Endothelial cell (in vitro differentiated cells): ENCODE measurements around the gene CIT. TPM values are rescaled to one million over a fixed set of nuclear protein-coding genes. Genes with fewer than 3 reads are reported as not detected.

Experiments used
- microRNA-seq: library from miRNA; unstranded; fragments of <30 nt; microRNA quantifications from one replicate; pipeline ENCODE4, GENCODE V29; 2020; ENCODE audit not compliant: unreplicated experiment
- total RNA-seq: library from RNA; stranded (reverse); fragmentation: NEBNext Ultra II Directional; extraction: Animal tissue kit (Norgen Biotek cat#: 25700); gene quantifications from one replicate; pipeline ENCODE4 v1.2.1, GENCODE V29; 2021; ENCODE audit not compliant: unreplicated experiment

The CIT gene
- total RNA-seq, 1 donor from 2014 or later = 14.4 TPM

Small RNA genes lying within 50 kb of the gene (microRNA-seq; reads per million reads assigned to microRNA genes)
- not detected for gene MIR1178

Other genes with a start within 250 kb of the CIT start
- gene PRKAB1, start 209.2 kb downstream of the CIT start, total RNA-seq = 28.5 TPM
- 2.8 TPM for gene BICDL1, start 111.9 kb upstream of the CIT start, total RNA-seq
- 76.4 TPM for gene RAB35, start 239.4 kb upstream of the CIT start, total RNA-seq